GM20431 (cell line): ENCODE results near the gene TBP.
"Not testable (repeated sequence)": the region's sequence is repeated elsewhere in the genome, so short reads cannot be mapped to it uniquely, and the experiment has no call there.

Source experiments
- in situ Hi-C: fragments of 300-500 bp; cut with MseI, MboI; formaldehyde crosslinking; loops from one replicate; pipeline ENCODE4 v1.15.0; 2020; ENCODE audit warnings: low sequenced_read_pairs; ENCODE audit not compliant: unreplicated experiment

The TBP gene

GRCh38 chr6:170554013-170554795 lies at the start of gene TBP:
TBP (plus strand) TSS chr6:170554369; CDS start chr6:170557030, 2,661 bp downstream.
- in situ Hi-C loops, result no loop called here

GRCh38 chr6:170504479-170504878 lies 49.7 kb upstream of the TBP start:
- in situ Hi-C loops, result no loop called here

GRCh38 chr6:170505306-170505705 lies 48.9 kb upstream of the TBP start:
- in situ Hi-C loops, result no loop called here

GRCh38 chr6:170506446-170506845 lies 47.7 kb upstream of the TBP start:
- in situ Hi-C loops, result no loop called here

- in situ Hi-C loops, result not testable (repeated sequence)
Observed at GRCh38 chr6:170507728-170508127, 46.4 kb upstream of the TBP start.

GRCh38 chr6:170508275-170508674 lies 45.9 kb upstream of the TBP start:
- in situ Hi-C loops, result not testable (repeated sequence)

- in situ Hi-C loops, result not testable (repeated sequence)
Observed at GRCh38 chr6:170508892-170509722, 45.1 kb upstream of the TBP start.

GRCh38 chr6:170509723-170510018 lies 44.5 kb upstream of the TBP start:
- in situ Hi-C loops, result no loop called here

GRCh38 chr6:170510631-170511030 lies 43.5 kb upstream of the TBP start:
- in situ Hi-C loops, result no loop called here

GRCh38 chr6:170512249-170512648 lies 41.9 kb upstream of the TBP start:
- in situ Hi-C loops, result no loop called here

GRCh38 chr6:170514908-170515307 lies 39.3 kb upstream of the TBP start:
- in situ Hi-C loops, result no loop called here

- in situ Hi-C loops, result no loop called here
Observed at GRCh38 chr6:170516783-170517616, 37.2 kb upstream of the TBP start.

- in situ Hi-C loops, result no loop called here
Observed at GRCh38 chr6:170522565-170523183, 31.5 kb upstream of the TBP start.

GRCh38 chr6:170523256-170524171 lies 30.7 kb upstream of the TBP start:
- in situ Hi-C loops, result no loop called here

- in situ Hi-C loops, result no loop called here
Observed at GRCh38 chr6:170524172-170524502, 30.0 kb upstream of the TBP start.

- in situ Hi-C loops, result no loop called here
Observed at GRCh38 chr6:170525795-170526194, 28.4 kb upstream of the TBP start.

GRCh38 chr6:170527995-170528394 lies 26.2 kb upstream of the TBP start:
- in situ Hi-C loops, result not testable (repeated sequence)

GRCh38 chr6:170529839-170530469 lies 24.2 kb upstream of the TBP start:
- in situ Hi-C loops, result no loop called here
